Chondrocyte (in vitro differentiated cells): ENCODE results near the gene EXD3. TPM values are rescaled to one million over a fixed set of nuclear protein-coding genes. Genes with fewer than 3 reads are reported as not detected.

Experiments used
- DNase-seq: peaks from one replicate; pipeline ENCODE4 v3.0.0; 2021; ENCODE audit warnings: mixed read lengths, low spot score
- H3K27ac Mint-ChIP-seq: one replicate; pipeline ENCODE4 v1.8.0; 2021; ENCODE audit warnings: mild to moderate bottlenecking, moderate library complexity, mixed read lengths; ENCODE audit not compliant: unreplicated experiment
- H3K27me3 Mint-ChIP-seq: 2 replicates; pipeline ENCODE4 v1.8.0; 2021; ENCODE audit warnings: low read depth, mixed read lengths
- H3K36me3 Mint-ChIP-seq: 2 replicates; pipeline ENCODE4 v1.8.0; 2021; ENCODE audit warnings: low read depth, mixed read lengths
- H3K4me1 Mint-ChIP-seq: 2 replicates; pipeline ENCODE4 v1.8.0; 2021; ENCODE audit warnings: low read depth, mild to moderate bottlenecking, mixed read lengths
- H3K4me3 Mint-ChIP-seq: one replicate; pipeline ENCODE4 v1.8.0; 2021; ENCODE audit warnings: mild to moderate bottlenecking, moderate library complexity, mixed read lengths; ENCODE audit not compliant: unreplicated experiment
- H3K9me3 Mint-ChIP-seq: 2 replicates; pipeline ENCODE4 v1.8.0; 2021; ENCODE audit warnings: low read depth, mixed read lengths
- total RNA-seq: library from RNA; stranded (reverse); gene quantifications from 3 replicates; pipeline ENCODE4 v1.2.1, GENCODE V29; 2021
- TF ChIP-seq, protein P1 (sequence below): fragments of 200-600 bp; sonication (generic); IDR thresholded peaks from 2 replicates; pipeline ENCODE4 v1.5.0; 2021; ENCODE audit warnings: antibody characterized with exemption, mild to moderate bottlenecking, moderate library complexity

Gene EXD3
- total RNA-seq, 1 donor from 2014 or later, result 11.6 TPM

DNA sequence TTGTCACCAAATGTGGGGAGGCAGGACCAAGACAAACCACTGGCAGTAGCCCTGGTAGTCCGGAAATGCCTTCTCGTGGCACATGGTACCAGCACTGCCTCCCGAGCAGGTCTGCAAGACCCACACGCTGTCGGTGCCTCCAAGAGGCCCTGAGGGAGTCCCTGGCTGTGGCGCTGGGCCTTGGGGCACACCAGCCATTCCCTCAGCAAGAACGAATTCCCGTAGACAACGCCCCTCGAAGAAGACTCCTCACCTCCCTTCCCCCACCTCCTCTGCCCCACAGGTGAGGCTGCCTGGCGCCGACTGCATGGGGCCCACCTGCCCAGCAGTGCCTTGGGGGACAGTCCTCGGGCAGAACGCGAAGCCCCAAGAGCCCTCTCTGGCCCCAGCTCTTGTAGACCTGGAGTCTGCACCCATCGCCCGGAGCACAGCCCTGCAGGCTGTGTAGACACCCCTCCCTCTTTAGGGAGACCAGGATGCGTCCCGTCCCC, 56.0 kb downstream of the EXD3 start:
- Mint-ChIP-seq H3K4me1 (no peaks in the 10 kb centered on the region), H3K9me3 (peaks cover 8% of the 10 kb centered on the region), H3K4me3 (no peak overlapping the region), H3K27me3 (no peaks in the 10 kb centered on the region), H3K36me3 (peaks cover 15% of the 10 kb centered on the region), H3K27ac (no peak overlapping the region)
- TF ChIP-seq, protein P1, sequence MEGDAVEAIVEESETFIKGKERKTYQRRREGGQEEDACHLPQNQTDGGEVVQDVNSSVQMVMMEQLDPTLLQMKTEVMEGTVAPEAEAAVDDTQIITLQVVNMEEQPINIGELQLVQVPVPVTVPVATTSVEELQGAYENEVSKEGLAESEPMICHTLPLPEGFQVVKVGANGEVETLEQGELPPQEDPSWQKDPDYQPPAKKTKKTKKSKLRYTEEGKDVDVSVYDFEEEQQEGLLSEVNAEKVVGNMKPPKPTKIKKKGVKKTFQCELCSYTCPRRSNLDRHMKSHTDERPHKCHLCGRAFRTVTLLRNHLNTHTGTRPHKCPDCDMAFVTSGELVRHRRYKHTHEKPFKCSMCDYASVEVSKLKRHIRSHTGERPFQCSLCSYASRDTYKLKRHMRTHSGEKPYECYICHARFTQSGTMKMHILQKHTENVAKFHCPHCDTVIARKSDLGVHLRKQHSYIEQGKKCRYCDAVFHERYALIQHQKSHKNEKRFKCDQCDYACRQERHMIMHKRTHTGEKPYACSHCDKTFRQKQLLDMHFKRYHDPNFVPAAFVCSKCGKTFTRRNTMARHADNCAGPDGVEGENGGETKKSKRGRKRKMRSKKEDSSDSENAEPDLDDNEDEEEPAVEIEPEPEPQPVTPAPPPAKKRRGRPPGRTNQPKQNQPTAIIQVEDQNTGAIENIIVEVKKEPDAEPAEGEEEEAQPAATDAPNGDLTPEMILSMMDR, result no peak
- peak; percentile 92 for DNase-seq

DNA sequence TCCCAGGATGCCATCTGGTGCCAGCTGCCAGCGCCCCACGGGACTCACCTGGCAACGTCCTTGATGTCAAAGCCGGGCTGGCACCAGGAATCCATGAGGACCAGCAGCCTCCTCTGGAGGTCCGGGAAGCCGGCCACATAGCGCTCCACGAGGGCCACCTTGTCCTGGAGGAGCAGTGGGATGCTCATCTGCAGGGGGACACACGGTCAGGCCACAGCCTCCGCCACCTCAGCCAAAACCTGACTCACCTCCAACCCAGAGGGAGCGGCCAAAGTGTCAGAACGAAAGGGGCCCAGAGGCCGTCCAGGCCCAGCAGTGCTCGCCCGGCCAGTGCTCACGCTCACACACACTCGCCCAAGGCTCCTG, 56.5 kb downstream of the EXD3 start:
- Mint-ChIP-seq H3K4me3 (no peak overlapping the region), H3K9me3 (peaks cover 12% of the 10 kb centered on the region), H3K36me3 (peaks cover 19% of the 10 kb centered on the region), H3K27ac (no peak overlapping the region), H3K27me3 (no peaks in the 10 kb centered on the region), H3K4me1 (no peaks in the 10 kb centered on the region)
- DNase-seq, result no peak
- TF ChIP-seq, protein P1, result no peak

DNA sequence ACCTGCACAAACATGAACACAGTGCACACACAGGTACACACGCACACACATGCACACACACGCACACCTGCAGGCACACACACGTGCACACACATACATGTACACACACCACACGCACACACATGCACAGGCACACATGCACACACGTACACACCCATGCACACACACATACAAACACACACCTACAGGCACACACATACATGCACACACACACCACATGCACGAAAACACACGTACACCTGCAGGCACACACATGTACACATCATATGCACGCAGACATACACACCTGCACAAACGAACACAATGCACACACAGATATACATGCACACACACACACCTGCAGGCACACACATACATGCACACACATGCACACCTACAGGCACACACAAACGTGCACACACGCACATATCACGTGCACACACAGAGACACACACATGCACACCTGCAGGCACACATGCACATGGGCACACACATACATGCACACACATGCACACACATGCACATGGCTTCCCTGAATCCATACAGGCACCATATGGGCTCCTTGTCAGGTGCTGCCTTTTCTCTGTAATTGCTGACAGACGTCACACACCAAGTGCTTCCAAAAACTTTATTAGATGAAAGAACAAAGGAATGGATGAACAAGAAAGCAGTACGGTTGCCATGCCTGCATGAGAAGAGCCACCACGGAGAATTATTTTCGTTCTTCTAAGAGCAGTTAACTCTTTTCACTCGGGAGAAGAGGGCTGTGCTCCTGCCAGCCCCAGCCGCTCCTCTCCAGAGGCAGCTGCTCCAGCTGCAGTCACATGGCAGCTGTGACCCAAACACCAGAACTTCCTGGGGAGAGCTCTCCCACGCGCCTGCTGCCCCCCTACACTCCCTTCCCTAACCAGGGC, 57.2 kb downstream of the EXD3 start:
- TF ChIP-seq, protein P1, result no peak
- DNase-seq, result no peak
- H3K4me3 Mint-ChIP-seq, result no peak overlapping the region
- H3K27ac Mint-ChIP-seq, result no peak overlapping the region
- H3K36me3 Mint-ChIP-seq, result peaks cover 20% of the 10 kb centered on the region
- peaks cover 12% of the 10 kb centered on the region for H3K9me3 Mint-ChIP-seq
- no peaks in the 10 kb centered on the region for H3K27me3 Mint-ChIP-seq
- H3K4me1 Mint-ChIP-seq, result no peaks in the 10 kb centered on the region

DNA sequence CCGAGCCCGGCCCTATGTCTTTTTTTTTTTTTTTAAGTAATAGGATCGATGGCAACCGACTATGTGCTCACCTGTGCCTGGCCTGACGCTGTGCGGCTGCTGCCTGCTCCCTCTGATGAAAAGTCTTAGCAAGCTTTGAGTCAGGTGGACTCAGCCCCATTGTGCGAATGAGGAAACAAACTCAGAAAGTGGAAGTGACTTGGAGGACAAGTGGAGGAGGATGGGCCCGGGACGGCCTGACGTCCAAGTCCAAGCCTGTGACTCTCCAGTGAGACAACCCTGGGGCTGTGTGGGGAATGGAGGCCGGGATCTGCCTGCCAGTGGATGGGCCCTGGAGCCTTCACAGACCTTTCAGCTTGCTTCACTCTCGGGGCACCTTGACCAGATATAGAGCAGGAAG, 57.9 kb downstream of the EXD3 start:
- Mint-ChIP-seq H3K9me3 (peaks cover 15% of the 10 kb centered on the region), H3K4me3 (no peak overlapping the region), H3K4me1 (no peaks in the 10 kb centered on the region), H3K36me3 (peaks cover 17% of the 10 kb centered on the region), H3K27me3 (no peaks in the 10 kb centered on the region), H3K27ac (no peak overlapping the region)
- TF ChIP-seq, protein P1, result no peak
- DNase-seq, result no peak

DNA sequence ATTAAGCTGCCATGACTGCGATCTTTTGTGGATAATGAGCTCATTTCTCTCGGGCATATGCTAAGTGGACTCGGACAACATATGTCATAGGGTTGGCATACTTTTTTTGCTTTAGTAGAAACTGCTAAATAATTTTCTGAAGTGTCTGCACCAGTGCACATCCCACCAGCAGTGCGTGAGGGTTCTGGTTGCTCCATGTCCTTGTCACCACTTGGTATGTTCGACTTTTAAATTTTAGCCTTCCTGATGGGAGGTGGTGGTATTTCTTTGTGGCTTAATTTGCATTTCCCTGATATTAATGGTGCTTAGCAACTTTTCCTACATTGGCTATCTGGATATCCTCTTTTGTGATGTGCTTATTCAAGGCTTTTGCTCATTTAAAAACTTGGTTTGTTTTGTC, 63.1 kb downstream of the EXD3 start:
- DNase-seq, result no peak
- no peaks in the 10 kb centered on the region for H3K27me3 Mint-ChIP-seq
- H3K4me3 Mint-ChIP-seq, result no peak overlapping the region
- H3K9me3 Mint-ChIP-seq, result peaks cover 31% of the 10 kb centered on the region
- no peaks in the 10 kb centered on the region for H3K4me1 Mint-ChIP-seq
- no peak overlapping the region for H3K27ac Mint-ChIP-seq
- peaks cover 25% of the 10 kb centered on the region for H3K36me3 Mint-ChIP-seq
- TF ChIP-seq, protein P1, result no peak
